HG03439 (cell line): ENCODE results near the gene OR8H3.
"Not testable (repeated sequence)": the region's sequence is repeated elsewhere in the genome, so short reads cannot be mapped to it uniquely, and the experiment has no call there.

ENCODE experiments used
- ATAC-seq: cut with Tn5 transposase; IDR thresholded peaks from one replicate; pipeline ENCODE4 v1.9.1; 2021; ENCODE audit warnings: mild to moderate bottlenecking, moderate library complexity; ENCODE audit not compliant: unreplicated experiment

Gene OR8H3

GRCh38 chr11:56122073-56122472 is at the start of gene OR8H3:
TSS of gene OR8H3 (plus strand) at chr11:56122373. CDS start at chr11:56122373, 0 bp downstream.
- no peak for ATAC-seq

GRCh38 chr11:56089697-56090096 is 32.5 kb upstream of the OR8H3 start:
- ATAC-seq, result no peak

- ATAC-seq, result no peak
Observed at GRCh38 chr11:56093008-56093407, 29.2 kb upstream of the OR8H3 start, which contains the start of gene OR8I2. TSS of gene OR8I2 (plus strand) at chr11:56093308. CDS start at chr11:56093308, 0 bp downstream.

- ATAC-seq, result no peak
Observed at GRCh38 chr11:56103210-56103737, 18.9 kb upstream of the OR8H3 start, which contains the start of gene OR8H2. TSS of gene OR8H2 (plus strand) at chr11:56103687. CDS start at chr11:56105043, 1,356 bp downstream.

- no peak for ATAC-seq
Observed at GRCh38 chr11:56140151-56140661, 18.0 kb downstream of the OR8H3 start, which contains the start of gene OR8J3. TSS of gene OR8J3 (minus strand) at chr11:56140201. CDS start at chr11:56137718, 2,483 bp downstream.

GRCh38 chr11:56143681-56144080 is 21.5 kb downstream of the OR8H3 start:
- not testable (repeated sequence) for ATAC-seq

GRCh38 chr11:56151376-56151775 is 29.2 kb downstream of the OR8H3 start:
- no peak for ATAC-seq

- ATAC-seq, result no peak
Observed at GRCh38 chr11:56152333-56152732, 30.2 kb downstream of the OR8H3 start.

GRCh38 chr11:56160217-56160616 is 38.0 kb downstream of the OR8H3 start, which contains the start of gene OR8K5:
TSS of gene OR8K5 (minus strand) at chr11:56160317. CDS start at chr11:56160317, 0 bp downstream.
- no peak for ATAC-seq

GRCh38 chr11:56163804-56164203 is 41.6 kb downstream of the OR8H3 start:
- no peak for ATAC-seq

- ATAC-seq, result no peak
Observed at GRCh38 chr11:56172256-56172830, 50.2 kb downstream of the OR8H3 start.
